GM12878 (cell line): ENCODE measurements around the gene ANKS1A. TPM values are rescaled to one million over a fixed set of nuclear protein-coding genes. Genes with fewer than 3 reads are reported as not detected.

Experiments used
- ATAC-seq: fragments of 200-7000 bp; cut with Tn5 transposase; 3 replicates; pipeline ENCODE4 v1.9.1; 2020; ENCODE audit warnings: mild to moderate bottlenecking, moderate library complexity
- BruUV-seq: library from RNA; stranded (reverse); fragments of 400-500 nt; replicated peaks from 2 replicates; lab custom pipeline; 2021; lab: Mats Ljungman, UMichigan
- CTCF ChIA-PET: fragments of 300-600 bp; sonication (Branson Sonifier 250); formaldehyde crosslinking; extraction: SDS; loops from one replicate; lab custom pipeline; 2021; ENCODE audit warnings: inconsistent platforms; lab: Yijun Ruan, JAX
- POLR2A ChIA-PET: fragments of 350-600 bp; formaldehyde crosslinking; extraction: SDS; loops from one replicate; lab custom pipeline; 2021; ENCODE audit warnings: inconsistent platforms; lab: Charles Lee
- RAD21 ChIA-PET: fragments of 300-600 bp; sonication (Branson Sonifier 250); formaldehyde crosslinking; loops from one replicate; lab custom pipeline; 2023; ENCODE audit warnings: antibody characterized with exemption; ENCODE audit not compliant: unreplicated experiment; lab: Charles Lee
- SMC1A ChIA-PET: fragments of 300-600 bp; sonication (Branson Sonifier 250); formaldehyde crosslinking; loops from one replicate; lab custom pipeline; 2023; ENCODE audit not compliant: unreplicated experiment, uncharacterized antibody; lab: Charles Lee
- DNase-seq: peaks from one replicate; pipeline ENCODE4 v3.0.0-alpha.2; 2011; ENCODE audit warnings: low read depth, low spot score
- FAIRE-seq: peaks from 3 replicates; lab custom pipeline; 2011; peaks lifted over from hg19 to GRCh38; lab: Jason Lieb, UNC
- H2AFZ ChIP-seq: 2 replicates; pipeline ENCODE4 v1.6.0; 2011; ENCODE audit warnings: low read depth, low read length, control low read depth; ENCODE audit not compliant: control insufficient read depth
- H3K27ac ChIP-seq: 2 replicates; pipeline ENCODE4 v1.5.1; 2011; ENCODE audit warnings: control low read depth; ENCODE audit not compliant: control insufficient read depth, insufficient read depth
- H3K27me3 ChIP-seq, 2 experiments: replicated peaks in 1 of 2; 2 replicates each; pipeline versions ENCODE4 v1.6.0 to v1.6.1; 2011; ENCODE audit warnings: low read length in 1 of 2; ENCODE audit not compliant: control insufficient read depth in 2 of 2, insufficient read depth in 2 of 2
- H3K36me3 ChIP-seq, 2 experiments: 2 replicates each; pipeline ENCODE4 v1.5.1; 2011; ENCODE audit warnings: low read length in 1 of 2; ENCODE audit not compliant: control insufficient read depth in 2 of 2, insufficient read depth in 2 of 2
- H3K4me1 ChIP-seq: 2 replicates; pipeline ENCODE4 v1.6.1; 2011; ENCODE audit warnings: mild to moderate bottlenecking, low read length, moderate library complexity, mixed read lengths; ENCODE audit not compliant: control insufficient read depth, insufficient read depth
- H3K4me2 ChIP-seq: 2 replicates; pipeline ENCODE4 v1.6.0; 2011; ENCODE audit warnings: control low read depth; ENCODE audit not compliant: control insufficient read depth, insufficient read depth
- H3K4me3 ChIP-seq: fragments of 200-600 bp; sonication (generic); 2 replicates; pipeline ENCODE4 v1.5.1; 2016
- H3K79me2 ChIP-seq: 2 replicates; pipeline ENCODE4 v1.6.0; 2011; ENCODE audit warnings: low read length; ENCODE audit not compliant: control insufficient read depth, insufficient read depth
- H3K9ac ChIP-seq: 2 replicates; pipeline ENCODE4 v1.8.0; 2011; ENCODE audit warnings: low read length, control low read depth, mixed read lengths; ENCODE audit not compliant: control insufficient read depth, insufficient read depth
- H3K9me3 ChIP-seq: replicated peaks from 3 replicates; pipeline ENCODE4 v1.5.1; 2011; ENCODE audit warnings: mild to moderate bottlenecking, low read length; ENCODE audit not compliant: control insufficient read depth, insufficient read depth
- H4K20me1 ChIP-seq: 2 replicates; pipeline ENCODE4 v1.6.0; 2011; ENCODE audit not compliant: control insufficient read depth, insufficient read depth
- BCL11A ChIP-seq: IDR thresholded peaks from 2 replicates; pipeline ENCODE4 v1.6.1; 2011; ENCODE audit warnings: low read depth, low read length
- CREB1 ChIP-seq: IDR thresholded peaks from 2 replicates; pipeline ENCODE4 v1.6.1; 2012; ENCODE audit warnings: low read depth, mild to moderate bottlenecking, inconsistent platforms
- DPF2 ChIP-seq: fragments of 450-650 bp; IDR thresholded peaks from 2 replicates; pipeline ENCODE4 v1.6.1; 2017; ENCODE audit warnings: mild to moderate bottlenecking
- E4F1 ChIP-seq: fragments of 450-650 bp; IDR thresholded peaks from 2 replicates; pipeline ENCODE4 v1.6.1; 2018; ENCODE audit warnings: borderline replicate concordance, mild to moderate bottlenecking; ENCODE audit not compliant: partially characterized antibody
- EED ChIP-seq: sonication (generic); IDR thresholded peaks from 2 replicates; pipeline ENCODE4 v1.6.1; 2016; ENCODE audit warnings: antibody characterized with exemption, low read depth
- IKZF1 ChIP-seq: fragments of 450-650 bp; conservative IDR thresholded peaks from 2 replicates; pipeline ENCODE4 v1.6.1; 2017; ENCODE audit warnings: antibody characterized with exemption, mild to moderate bottlenecking
- PAX8 ChIP-seq: fragments of 450-650 bp; IDR thresholded peaks from 2 replicates; pipeline ENCODE4 v1.6.1; 2017; ENCODE audit warnings: mild to moderate bottlenecking, moderate library complexity
- RELA ChIP-seq: fragments of 450-650 bp; IDR thresholded peaks from 2 replicates; pipeline ENCODE4 v1.8.0; 2014; ENCODE audit warnings: borderline replicate concordance; ENCODE audit not compliant: partially characterized antibody
- SMAD1 ChIP-seq: fragments of 450-650 bp; IDR thresholded peaks from 2 replicates; pipeline ENCODE4 v1.6.1; 2018; ENCODE audit warnings: mild to moderate bottlenecking, low read depth; ENCODE audit not compliant: partially characterized antibody
- SMARCA5 ChIP-seq: fragments of 450-650 bp; IDR thresholded peaks from 2 replicates; pipeline ENCODE4 v1.6.1; 2017; ENCODE audit warnings: mild to moderate bottlenecking
- ZBED1 ChIP-seq: IDR thresholded peaks from 2 replicates; pipeline ENCODE4 v1.6.1; 2016; ENCODE audit warnings: borderline replicate concordance
- ZBTB11 ChIP-seq: fragments of 450-650 bp; formaldehyde crosslinking; IDR thresholded peaks from 2 replicates; pipeline ENCODE4 v1.5.0; 2022; ENCODE audit warnings: mild to moderate bottlenecking, missing genetic modification characterization
- WGBS: methylation state at CpG from one replicate; pipeline ENCODE4 v1.1.6; 2016; ENCODE audit warnings: low lambda C conversion rate; ENCODE audit not compliant: insufficient replicate concordance, insufficient coverage; ENCODE audit errors: missing lambda C conversion rate; 5-methylcytosine and 5-hydroxymethylcytosine counted together
- in situ Hi-C: fragments of 300-500 bp; cut with MboI; formaldehyde crosslinking; loops from 9 replicates; pipeline ENCODE4 v1.14.3; 2018; ENCODE audit warnings: mixed read lengths
- intact Hi-C: fragments of 100-400 bp; cut with micrococcal nuclease; formaldehyde crosslinking; loops from one replicate; pipeline ENCODE4 v1.14.2; 2022; ENCODE audit not compliant: unreplicated experiment
- polyA plus RNA-seq, 11 experiments: library from polyadenylated mRNA; depleted of rRNA in 4 of 11; unstranded in 6 of 11; stranded (reverse) in 5 of 11; fragments of >200 nt; fragmentation: Nextera tagmentation in 4 of 11; fragmentation: Illumina TruSeq in 1 of 11; extraction: Ambion mirVana in 4 of 11; extraction: Trizol in 1 of 11; gene quantifications; 1 replicate in 1 of 11; 2 replicates in 10 of 11; pipeline versions ENCODE4 v1.2.1 to v1.2.3, GENCODE V29; 2011 to 2016; ENCODE audit warnings: inconsistent platforms in 2 of 11, missing spikeins in 2 of 11, low read depth in 1 of 11
- total RNA-seq, 4 experiments: library from RNA; depleted of rRNA in 3 of 4; stranded (reverse); fragments of >200 nt in 3 of 4; fragmentation: Illumina TruSeq in 1 of 4; extraction: Trizol in 1 of 4; gene quantifications; 2 replicates each; pipeline versions ENCODE4 v1.2.1 to v1.2.3, GENCODE V29; 2013 to 2021
- TF ChIP-seq, protein P1 (sequence below): fragments of 450-650 bp; IDR thresholded peaks from 2 replicates; pipeline ENCODE4 v1.6.1; 2017; ENCODE audit warnings: mild to moderate bottlenecking, moderate library complexity

Gene ANKS1A
- total and polyA plus RNA-seq, 10 of the 15 experiments (the other 5 are each of a cell fraction or from before 2014, with no cell fraction given), result 0.60 to 7.0 (median 3.0) TPM

- ChIA-PET RAD21 (no interaction called here), CTCF (no interaction called here), POLR2A (interaction anchor here (0.6 kb wide), 1 partner anchor 240 kb away, joined by 3 read pairs; no protein-coding TSS in a partner anchor), SMC1A (interaction anchor here (0.5 to 1.6 kb wide), 2 partner anchors 12 to 289 kb away, joined by 3 to 4 read pairs; no protein-coding TSS in a partner anchor)
- Histone ChIP-seq H3K4me3 (no peak overlapping the region), H3K79me2 (no peaks in the 10 kb centered on the region), H3K4me2 (no peak overlapping the region), H3K9ac (no peak overlapping the region), H3K36me3 (no peaks in the 10 kb centered on the region), H3K27me3 (no peaks in the 10 kb centered on the region), H2AFZ (no peak overlapping the region), H4K20me1 (0 out of 2 replicates have a peak, but pooled peaks cover 7% of the 10 kb centered on the region), H3K4me1 (peaks cover 10% of the 10 kb centered on the region), H3K27ac (no peak overlapping the region), H3K9me3 (no peaks in the 10 kb centered on the region)
- ATAC-seq (no peak), FAIRE-seq (no peak), DNase-seq (no peak)
- no peak for TF ChIP-seq SMAD1
- TF ChIP-seq, protein P1, sequence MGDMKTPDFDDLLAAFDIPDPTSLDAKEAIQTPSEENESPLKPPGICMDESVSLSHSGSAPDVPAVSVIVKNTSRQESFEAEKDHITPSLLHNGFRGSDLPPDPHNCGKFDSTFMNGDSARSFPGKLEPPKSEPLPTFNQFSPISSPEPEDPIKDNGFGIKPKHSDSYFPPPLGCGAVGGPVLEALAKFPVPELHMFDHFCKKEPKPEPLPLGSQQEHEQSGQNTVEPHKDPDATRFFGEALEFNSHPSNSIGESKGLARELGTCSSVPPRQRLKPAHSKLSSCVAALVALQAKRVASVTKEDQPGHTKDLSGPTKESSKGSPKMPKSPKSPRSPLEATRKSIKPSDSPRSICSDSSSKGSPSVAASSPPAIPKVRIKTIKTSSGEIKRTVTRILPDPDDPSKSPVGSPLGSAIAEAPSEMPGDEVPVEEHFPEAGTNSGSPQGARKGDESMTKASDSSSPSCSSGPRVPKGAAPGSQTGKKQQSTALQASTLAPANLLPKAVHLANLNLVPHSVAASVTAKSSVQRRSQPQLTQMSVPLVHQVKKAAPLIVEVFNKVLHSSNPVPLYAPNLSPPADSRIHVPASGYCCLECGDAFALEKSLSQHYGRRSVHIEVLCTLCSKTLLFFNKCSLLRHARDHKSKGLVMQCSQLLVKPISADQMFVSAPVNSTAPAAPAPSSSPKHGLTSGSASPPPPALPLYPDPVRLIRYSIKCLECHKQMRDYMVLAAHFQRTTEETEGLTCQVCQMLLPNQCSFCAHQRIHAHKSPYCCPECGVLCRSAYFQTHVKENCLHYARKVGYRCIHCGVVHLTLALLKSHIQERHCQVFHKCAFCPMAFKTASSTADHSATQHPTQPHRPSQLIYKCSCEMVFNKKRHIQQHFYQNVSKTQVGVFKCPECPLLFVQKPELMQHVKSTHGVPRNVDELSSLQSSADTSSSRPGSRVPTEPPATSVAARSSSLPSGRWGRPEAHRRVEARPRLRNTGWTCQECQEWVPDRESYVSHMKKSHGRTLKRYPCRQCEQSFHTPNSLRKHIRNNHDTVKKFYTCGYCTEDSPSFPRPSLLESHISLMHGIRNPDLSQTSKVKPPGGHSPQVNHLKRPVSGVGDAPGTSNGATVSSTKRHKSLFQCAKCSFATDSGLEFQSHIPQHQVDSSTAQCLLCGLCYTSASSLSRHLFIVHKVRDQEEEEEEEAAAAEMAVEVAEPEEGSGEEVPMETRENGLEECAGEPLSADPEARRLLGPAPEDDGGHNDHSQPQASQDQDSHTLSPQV, result no peak
- TF ChIP-seq RELA, result no peak
- TF ChIP-seq E4F1, result no peak
- no peak for TF ChIP-seq ZBED1
- no peak for TF ChIP-seq EED
- TF ChIP-seq BCL11A, result no peak
- no peak for TF ChIP-seq CREB1
- TF ChIP-seq DPF2, result no peak
- no peak for TF ChIP-seq SMARCA5
- TF ChIP-seq PAX8, result no peak
- TF ChIP-seq ZBTB11 (CRISPR knock-in tag), result no peak
- no peak for TF ChIP-seq IKZF1
- 85% methylated on average over 3 of the region's 3 CpGs for WGBS
- BruUV-seq, result no TSS peak
- in situ Hi-C loops (no loop called here), intact Hi-C loops (no loop called here)
These were observed 19.1 kb downstream of the ANKS1A start for GRCh38 chr6:34908194-34908593.
